C4-2B (cell line): Measurements from ENCODE around the gene MUC5B.

Experiments
- CTCF ChIP-seq: fragments of 450-650 bp; conservative IDR thresholded peaks from 2 replicates; pipeline ENCODE4 v1.5.1; 2017; ENCODE audit warnings: mild to moderate bottlenecking
- ZFX ChIP-seq: fragments of 450-650 bp; IDR thresholded peaks from 2 replicates; pipeline ENCODE4 v1.6.1; 2017

GRCh38 chr11:1232021-1232882, 9.4 kb downstream of the MUC5B start:
- TF ChIP-seq CTCF: no peak
- no peak for TF ChIP-seq ZFX
